GM23338 (cell line): ENCODE results near the gene PKD1. TPM values are rescaled to one million over a fixed set of nuclear protein-coding genes. Genes with fewer than 3 reads are reported as not detected.

Source experiments
- ATAC-seq: fragments of 200-7000 bp; cut with Tn5 transposase; 3 replicates; pipeline ENCODE4 v1.9.1; 2020
- DNase-seq: peaks from one replicate; pipeline ENCODE4 v3.0.0-alpha.2; 2015; ENCODE audit warnings: low spot score
- H2AFZ ChIP-seq: fragments of 200-600 bp; sonication (generic); 2 replicates; pipeline ENCODE4 v1.8.0; 2016; ENCODE audit warnings: antibody characterized with exemption, mild to moderate bottlenecking, moderate library complexity
- H3F3A ChIP-seq: fragments of 200-600 bp; sonication (generic); replicated peaks from 2 replicates; pipeline ENCODE4 v1.8.0; 2017; ENCODE audit warnings: antibody characterized with exemption, mixed run types, low read depth
- H3K27ac ChIP-seq: fragments of 200-600 bp; sonication (generic); 2 replicates; pipeline ENCODE4 v1.6.1; 2016; ENCODE audit warnings: low read depth
- H3K27me3 ChIP-seq: fragments of 200-600 bp; sonication (generic); 2 replicates; pipeline ENCODE4 v1.8.0; 2016; ENCODE audit warnings: mild to moderate bottlenecking, mixed run types, moderate library complexity; ENCODE audit not compliant: insufficient read depth
- H3K36me3 ChIP-seq: fragments of 200-600 bp; sonication (generic); 2 replicates; pipeline ENCODE4 v1.8.0; 2016; ENCODE audit warnings: mild to moderate bottlenecking; ENCODE audit not compliant: insufficient read depth
- H3K4me1 ChIP-seq: fragments of 200-600 bp; sonication (generic); 2 replicates; pipeline ENCODE4 v1.8.0; 2016; ENCODE audit warnings: mild to moderate bottlenecking, moderate library complexity; ENCODE audit not compliant: insufficient read depth
- H3K4me2 ChIP-seq: fragments of 200-600 bp; sonication (generic); 2 replicates; pipeline ENCODE4 v1.7.1; 2017; ENCODE audit warnings: mixed run types
- H3K4me3 ChIP-seq: fragments of 200-600 bp; sonication (generic); 2 replicates; pipeline ENCODE4 v1.6.1; 2016; ENCODE audit warnings: mixed run types
- H3K79me2 ChIP-seq: fragments of 200-600 bp; sonication (generic); replicated peaks from 2 replicates; pipeline ENCODE4 v1.8.0; 2017; ENCODE audit warnings: mild to moderate bottlenecking; ENCODE audit not compliant: insufficient read depth
- H3K9me2 ChIP-seq: fragments of 200-600 bp; sonication (generic); 2 replicates; pipeline ENCODE4 v1.8.0; 2017; ENCODE audit not compliant: insufficient read depth
- H4K20me1 ChIP-seq: fragments of 200-600 bp; sonication (generic); replicated peaks from 2 replicates; pipeline ENCODE4 v1.8.0; 2017; ENCODE audit warnings: mild to moderate bottlenecking; ENCODE audit not compliant: insufficient read depth
- H3K27ac Mint-ChIP-seq: 2 replicates; pipeline ENCODE4 v1.8.0; 2020; ENCODE audit warnings: inconsistent platforms, mild to moderate bottlenecking, moderate library complexity, mixed read lengths
- H3K27me3 Mint-ChIP-seq: 3 replicates; pipeline ENCODE4 v1.8.0; 2022; ENCODE audit warnings: low read depth, mild to moderate bottlenecking, moderate library complexity, mixed read lengths, inconsistent platforms; ENCODE audit not compliant: insufficient read depth, poor library complexity
- H3K36me3 Mint-ChIP-seq: 3 replicates; pipeline ENCODE4 v1.8.0; 2021; ENCODE audit warnings: low read depth, mild to moderate bottlenecking, inconsistent platforms, moderate library complexity, mixed read lengths
- H3K4me1 Mint-ChIP-seq: 3 replicates; pipeline ENCODE4 v1.8.0; 2020; ENCODE audit warnings: mild to moderate bottlenecking, inconsistent platforms, mixed read lengths
- H3K4me3 Mint-ChIP-seq: 3 replicates; pipeline ENCODE4 v1.8.0; 2021; ENCODE audit warnings: moderate library complexity, mild to moderate bottlenecking, inconsistent platforms, mixed read lengths
- H3K9me3 Mint-ChIP-seq: 3 replicates; pipeline ENCODE4 v1.8.0; 2020; ENCODE audit warnings: moderate library complexity, mild to moderate bottlenecking, inconsistent platforms, mixed read lengths
- CREB1 ChIP-seq: fragments of 250-450 bp; sonication (Bioruptor Pico); IDR thresholded peaks from 2 replicates; pipeline ENCODE4 v1.5.0; 2020; ENCODE audit warnings: low read depth, mild to moderate bottlenecking, moderate library complexity
- EZH2 ChIP-seq: fragments of 200-600 bp; sonication (generic); IDR thresholded peaks from one replicate; pipeline ENCODE4 v1.8.0; 2017; ENCODE audit warnings: antibody characterized with exemption, mild to moderate bottlenecking, low read depth; ENCODE audit not compliant: unreplicated experiment
- EZH2phosphoT487 ChIP-seq: fragments of 200-600 bp; sonication (generic); IDR thresholded peaks from one replicate; pipeline ENCODE4 v1.8.1; 2018; ENCODE audit warnings: antibody characterized with exemption; ENCODE audit not compliant: unreplicated experiment
- JUNB ChIP-seq: IDR thresholded peaks from one replicate; pipeline ENCODE4 v1.6.1; 2016; ENCODE audit warnings: antibody characterized with exemption; ENCODE audit not compliant: unreplicated experiment
- NANOG ChIP-seq: IDR thresholded peaks from 2 replicates; pipeline ENCODE4 v1.6.1; 2016; ENCODE audit warnings: antibody characterized with exemption, borderline replicate concordance
- POLR2AphosphoS5 ChIP-seq: IDR thresholded peaks from 2 replicates; pipeline ENCODE4 v1.6.1; 2016; ENCODE audit warnings: antibody characterized with exemption, low read depth
- STAT1 ChIP-seq: IDR thresholded peaks from one replicate; pipeline ENCODE4 v1.6.1; 2016; ENCODE audit warnings: antibody characterized with exemption; ENCODE audit not compliant: unreplicated experiment
- ZNF114 ChIP-seq: fragments of 250-450 bp; sonication (Bioruptor Pico); IDR thresholded peaks from 2 replicates; pipeline ENCODE4 v1.5.0; 2020; ENCODE audit warnings: mild to moderate bottlenecking, moderate library complexity
- ZNF331 ChIP-seq: fragments of 250-450 bp; sonication (Bioruptor Pico); IDR thresholded peaks from 2 replicates; pipeline ENCODE4 v1.5.0; 2020; ENCODE audit warnings: low read depth, mild to moderate bottlenecking, moderate library complexity
- polyA plus RNA-seq: library from polyadenylated mRNA; unstranded; fragments of >200 nt; fragmentation: Nextera tagmentation; extraction: Ambion mirVana; gene quantifications from 2 replicates; pipeline ENCODE4 v1.2.1, GENCODE V29; 2016
- total RNA-seq: library from RNA; depleted of rRNA; stranded (reverse); fragments of >200 nt; shearing (Covaris generic); gene quantifications from 2 replicates; pipeline ENCODE4 v1.2.3, GENCODE V29; 2014
- TF ChIP-seq, protein P1 (sequence below): IDR thresholded peaks from one replicate; pipeline ENCODE4 v1.6.1; 2018; ENCODE audit warnings: antibody characterized with exemption; ENCODE audit not compliant: unreplicated experiment
- TF ChIP-seq, protein P2 (sequence below): fragments of 250-450 bp; sonication (Bioruptor Pico); IDR thresholded peaks from 2 replicates; pipeline ENCODE4 v1.5.0; 2020; ENCODE audit warnings: mild to moderate bottlenecking, moderate library complexity
- TF ChIP-seq, protein P3 (sequence below), 2 experiments: fragments of 200-600 bp in 1 of 2; sonication (generic) in 1 of 2; conservative IDR thresholded peaks; 2 replicates each; pipeline versions ENCODE4 v1.5.1 to v1.6.1; 2016 to 2017; ENCODE audit warnings: antibody characterized with exemption in 2 of 2, low read depth in 2 of 2, mild to moderate bottlenecking in 2 of 2, moderate library complexity in 1 of 2
- TF ChIP-seq, protein P4 (sequence below): IDR thresholded peaks from 2 replicates; pipeline ENCODE4 v1.6.1; 2016; ENCODE audit warnings: antibody characterized with exemption

Gene PKD1
- total and polyA plus RNA-seq, 2 experiments from 2014 or later, result 21.1 to 107 TPM

DNA sequence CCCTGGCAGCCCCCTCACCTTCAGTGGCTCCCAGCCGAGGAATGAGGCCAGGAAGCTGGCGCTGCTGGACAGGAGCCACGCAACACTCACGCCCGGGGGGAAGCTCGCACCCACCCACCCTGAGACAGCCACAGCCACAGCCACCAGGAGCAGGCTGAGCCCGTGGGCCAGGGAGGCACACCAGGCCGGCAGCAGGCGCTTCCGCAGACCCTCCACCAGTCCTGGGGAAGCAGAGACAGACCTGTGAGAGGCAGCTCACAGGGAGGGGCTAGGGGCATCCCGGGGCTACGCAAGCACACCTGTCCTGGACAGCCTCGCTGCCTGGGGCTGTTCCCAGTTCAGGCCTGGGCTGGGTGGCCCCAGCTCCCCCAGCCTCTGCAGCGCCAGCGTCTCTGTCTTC lies 41.9 kb downstream of the PKD1 start:
- H3K27ac ChIP-seq, result no peak overlapping the region
- H3K4me3 ChIP-seq, result no peak overlapping the region
- ATAC-seq, result no peak
- H3K9me2 ChIP-seq, result no peaks in the 10 kb centered on the region
- peaks cover 4% of the 10 kb centered on the region; the same call in 1 of the 2 replicates for H3K4me1 ChIP-seq
- no peak overlapping the region for H3K4me2 ChIP-seq
- Mint-ChIP-seq H3K27me3 (peaks cover 18% of the 10 kb centered on the region), H3K9me3 (no peaks in the 10 kb centered on the region), H3K27ac (no peak overlapping the region), H3K4me3 (no peak overlapping the region), H3K4me1 (no peaks in the 10 kb centered on the region), H3K36me3 (peaks cover 3% of the 10 kb centered on the region; the same call in 2 of the 3 replicates)
- H2AFZ ChIP-seq, result no peak overlapping the region
- no peaks in the 10 kb centered on the region for H3K79me2 ChIP-seq
- peaks cover 12% of the 10 kb centered on the region; the same call in 1 of the 2 replicates for H3F3A ChIP-seq
- H3K36me3 ChIP-seq, result no peaks in the 10 kb centered on the region
- DNase-seq, result no peak
- TF ChIP-seq POLR2AphosphoS5 (no peak), EZH2phosphoT487 (no peak), ZNF114 (CRISPR knock-in tag) (no peak), CREB1 (CRISPR knock-in tag) (no peak), ZNF331 (CRISPR knock-in tag) (no peak), STAT1 (no peak), NANOG (no peak), JUNB (no peak), EZH2 (no peak)
- TF ChIP-seq, protein P1, sequence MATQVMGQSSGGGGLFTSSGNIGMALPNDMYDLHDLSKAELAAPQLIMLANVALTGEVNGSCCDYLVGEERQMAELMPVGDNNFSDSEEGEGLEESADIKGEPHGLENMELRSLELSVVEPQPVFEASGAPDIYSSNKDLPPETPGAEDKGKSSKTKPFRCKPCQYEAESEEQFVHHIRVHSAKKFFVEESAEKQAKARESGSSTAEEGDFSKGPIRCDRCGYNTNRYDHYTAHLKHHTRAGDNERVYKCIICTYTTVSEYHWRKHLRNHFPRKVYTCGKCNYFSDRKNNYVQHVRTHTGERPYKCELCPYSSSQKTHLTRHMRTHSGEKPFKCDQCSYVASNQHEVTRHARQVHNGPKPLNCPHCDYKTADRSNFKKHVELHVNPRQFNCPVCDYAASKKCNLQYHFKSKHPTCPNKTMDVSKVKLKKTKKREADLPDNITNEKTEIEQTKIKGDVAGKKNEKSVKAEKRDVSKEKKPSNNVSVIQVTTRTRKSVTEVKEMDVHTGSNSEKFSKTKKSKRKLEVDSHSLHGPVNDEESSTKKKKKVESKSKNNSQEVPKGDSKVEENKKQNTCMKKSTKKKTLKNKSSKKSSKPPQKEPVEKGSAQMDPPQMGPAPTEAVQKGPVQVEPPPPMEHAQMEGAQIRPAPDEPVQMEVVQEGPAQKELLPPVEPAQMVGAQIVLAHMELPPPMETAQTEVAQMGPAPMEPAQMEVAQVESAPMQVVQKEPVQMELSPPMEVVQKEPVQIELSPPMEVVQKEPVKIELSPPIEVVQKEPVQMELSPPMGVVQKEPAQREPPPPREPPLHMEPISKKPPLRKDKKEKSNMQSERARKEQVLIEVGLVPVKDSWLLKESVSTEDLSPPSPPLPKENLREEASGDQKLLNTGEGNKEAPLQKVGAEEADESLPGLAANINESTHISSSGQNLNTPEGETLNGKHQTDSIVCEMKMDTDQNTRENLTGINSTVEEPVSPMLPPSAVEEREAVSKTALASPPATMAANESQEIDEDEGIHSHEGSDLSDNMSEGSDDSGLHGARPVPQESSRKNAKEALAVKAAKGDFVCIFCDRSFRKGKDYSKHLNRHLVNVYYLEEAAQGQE, result no peak
- TF ChIP-seq, protein P2, sequence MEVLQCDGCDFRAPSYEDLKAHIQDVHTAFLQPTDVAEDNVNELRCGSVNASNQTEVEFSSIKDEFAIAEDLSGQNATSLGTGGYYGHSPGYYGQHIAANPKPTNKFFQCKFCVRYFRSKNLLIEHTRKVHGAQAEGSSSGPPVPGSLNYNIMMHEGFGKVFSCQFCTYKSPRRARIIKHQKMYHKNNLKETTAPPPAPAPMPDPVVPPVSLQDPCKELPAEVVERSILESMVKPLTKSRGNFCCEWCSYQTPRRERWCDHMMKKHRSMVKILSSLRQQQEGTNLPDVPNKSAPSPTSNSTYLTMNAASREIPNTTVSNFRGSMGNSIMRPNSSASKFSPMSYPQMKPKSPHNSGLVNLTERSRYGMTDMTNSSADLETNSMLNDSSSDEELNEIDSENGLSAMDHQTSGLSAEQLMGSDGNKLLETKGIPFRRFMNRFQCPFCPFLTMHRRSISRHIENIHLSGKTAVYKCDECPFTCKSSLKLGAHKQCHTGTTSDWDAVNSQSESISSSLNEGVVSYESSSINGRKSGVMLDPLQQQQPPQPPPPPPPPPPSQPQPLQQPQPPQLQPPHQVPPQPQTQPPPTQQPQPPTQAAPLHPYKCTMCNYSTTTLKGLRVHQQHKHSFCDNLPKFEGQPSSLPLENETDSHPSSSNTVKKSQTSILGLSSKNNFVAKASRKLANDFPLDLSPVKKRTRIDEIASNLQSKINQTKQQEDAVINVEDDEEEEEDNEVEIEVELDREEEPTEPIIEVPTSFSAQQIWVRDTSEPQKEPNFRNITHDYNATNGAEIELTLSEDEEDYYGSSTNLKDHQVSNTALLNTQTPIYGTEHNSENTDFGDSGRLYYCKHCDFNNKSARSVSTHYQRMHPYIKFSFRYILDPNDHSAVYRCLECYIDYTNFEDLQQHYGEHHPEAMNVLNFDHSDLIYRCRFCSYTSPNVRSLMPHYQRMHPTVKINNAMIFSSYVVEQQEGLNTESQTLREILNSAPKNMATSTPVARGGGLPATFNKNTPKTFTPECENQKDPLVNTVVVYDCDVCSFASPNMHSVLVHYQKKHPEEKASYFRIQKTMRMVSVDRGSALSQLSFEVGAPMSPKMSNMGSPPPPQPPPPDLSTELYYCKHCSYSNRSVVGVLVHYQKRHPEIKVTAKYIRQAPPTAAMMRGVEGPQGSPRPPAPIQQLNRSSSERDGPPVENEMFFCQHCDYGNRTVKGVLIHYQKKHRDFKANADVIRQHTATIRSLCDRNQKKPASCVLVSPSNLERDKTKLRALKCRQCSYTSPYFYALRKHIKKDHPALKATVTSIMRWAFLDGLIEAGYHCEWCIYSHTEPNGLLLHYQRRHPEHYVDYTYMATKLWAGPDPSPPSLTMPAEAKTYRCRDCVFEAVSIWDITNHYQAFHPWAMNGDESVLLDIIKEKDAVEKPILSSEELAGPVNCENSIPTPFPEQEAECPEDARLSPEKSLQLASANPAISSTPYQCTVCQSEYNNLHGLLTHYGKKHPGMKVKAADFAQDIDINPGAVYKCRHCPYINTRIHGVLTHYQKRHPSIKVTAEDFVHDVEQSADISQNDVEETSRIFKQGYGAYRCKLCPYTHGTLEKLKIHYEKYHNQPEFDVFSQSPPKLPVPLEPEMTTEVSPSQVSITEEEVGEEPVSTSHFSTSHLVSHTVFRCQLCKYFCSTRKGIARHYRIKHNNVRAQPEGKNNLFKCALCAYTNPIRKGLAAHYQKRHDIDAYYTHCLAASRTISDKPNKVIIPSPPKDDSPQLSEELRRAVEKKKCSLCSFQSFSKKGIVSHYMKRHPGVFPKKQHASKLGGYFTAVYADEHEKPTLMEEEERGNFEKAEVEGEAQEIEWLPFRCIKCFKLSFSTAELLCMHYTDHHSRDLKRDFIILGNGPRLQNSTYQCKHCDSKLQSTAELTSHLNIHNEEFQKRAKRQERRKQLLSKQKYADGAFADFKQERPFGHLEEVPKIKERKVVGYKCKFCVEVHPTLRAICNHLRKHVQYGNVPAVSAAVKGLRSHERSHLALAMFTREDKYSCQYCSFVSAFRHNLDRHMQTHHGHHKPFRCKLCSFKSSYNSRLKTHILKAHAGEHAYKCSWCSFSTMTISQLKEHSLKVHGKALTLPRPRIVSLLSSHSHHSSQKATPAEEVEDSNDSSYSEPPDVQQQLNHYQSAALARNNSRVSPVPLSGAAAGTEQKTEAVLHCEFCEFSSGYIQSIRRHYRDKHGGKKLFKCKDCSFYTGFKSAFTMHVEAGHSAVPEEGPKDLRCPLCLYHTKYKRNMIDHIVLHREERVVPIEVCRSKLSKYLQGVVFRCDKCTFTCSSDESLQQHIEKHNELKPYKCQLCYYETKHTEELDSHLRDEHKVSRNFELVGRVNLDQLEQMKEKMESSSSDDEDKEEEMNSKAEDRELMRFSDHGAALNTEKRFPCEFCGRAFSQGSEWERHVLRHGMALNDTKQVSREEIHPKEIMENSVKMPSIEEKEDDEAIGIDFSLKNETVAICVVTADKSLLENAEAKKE (CRISPR knock-in tag), result no peak
- TF ChIP-seq, protein P3, sequence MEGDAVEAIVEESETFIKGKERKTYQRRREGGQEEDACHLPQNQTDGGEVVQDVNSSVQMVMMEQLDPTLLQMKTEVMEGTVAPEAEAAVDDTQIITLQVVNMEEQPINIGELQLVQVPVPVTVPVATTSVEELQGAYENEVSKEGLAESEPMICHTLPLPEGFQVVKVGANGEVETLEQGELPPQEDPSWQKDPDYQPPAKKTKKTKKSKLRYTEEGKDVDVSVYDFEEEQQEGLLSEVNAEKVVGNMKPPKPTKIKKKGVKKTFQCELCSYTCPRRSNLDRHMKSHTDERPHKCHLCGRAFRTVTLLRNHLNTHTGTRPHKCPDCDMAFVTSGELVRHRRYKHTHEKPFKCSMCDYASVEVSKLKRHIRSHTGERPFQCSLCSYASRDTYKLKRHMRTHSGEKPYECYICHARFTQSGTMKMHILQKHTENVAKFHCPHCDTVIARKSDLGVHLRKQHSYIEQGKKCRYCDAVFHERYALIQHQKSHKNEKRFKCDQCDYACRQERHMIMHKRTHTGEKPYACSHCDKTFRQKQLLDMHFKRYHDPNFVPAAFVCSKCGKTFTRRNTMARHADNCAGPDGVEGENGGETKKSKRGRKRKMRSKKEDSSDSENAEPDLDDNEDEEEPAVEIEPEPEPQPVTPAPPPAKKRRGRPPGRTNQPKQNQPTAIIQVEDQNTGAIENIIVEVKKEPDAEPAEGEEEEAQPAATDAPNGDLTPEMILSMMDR (conservative IDR thresholded peaks at IDR 0.05; ENCODE audit: low read depth in 2 of 2), result no peak
- TF ChIP-seq, protein P4, sequence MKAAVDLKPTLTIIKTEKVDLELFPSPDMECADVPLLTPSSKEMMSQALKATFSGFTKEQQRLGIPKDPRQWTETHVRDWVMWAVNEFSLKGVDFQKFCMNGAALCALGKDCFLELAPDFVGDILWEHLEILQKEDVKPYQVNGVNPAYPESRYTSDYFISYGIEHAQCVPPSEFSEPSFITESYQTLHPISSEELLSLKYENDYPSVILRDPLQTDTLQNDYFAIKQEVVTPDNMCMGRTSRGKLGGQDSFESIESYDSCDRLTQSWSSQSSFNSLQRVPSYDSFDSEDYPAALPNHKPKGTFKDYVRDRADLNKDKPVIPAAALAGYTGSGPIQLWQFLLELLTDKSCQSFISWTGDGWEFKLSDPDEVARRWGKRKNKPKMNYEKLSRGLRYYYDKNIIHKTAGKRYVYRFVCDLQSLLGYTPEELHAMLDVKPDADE, result no peak
- H4K20me1 ChIP-seq, result no peaks in the 10 kb centered on the region; the same call in 1 of the 2 replicates
- no peaks in the 10 kb centered on the region for H3K27me3 ChIP-seq
